Subcutaneous adipose tissue (tissue), 4 donors: ENCODE measurements around the gene CNTNAP2. TPM values are rescaled to one million over a fixed set of nuclear protein-coding genes. Genes with fewer than 3 reads are reported as not detected.

ENCODE experiments used
- CTCF ChIP-seq: fragments of 450-650 bp; IDR thresholded peaks from one replicate; pipeline ENCODE4 v1.5.1; 2016; ENCODE audit warnings: low read depth, mild to moderate bottlenecking, control low read depth, antibody characterized with exemption, moderate library complexity
- total RNA-seq, 4 donors: library from RNA; depleted of rRNA; stranded (reverse); fragments of >200 nt; gene quantifications; one replicate each; pipeline ENCODE4 v1.1.0, GENCODE V29; 2016

Gene CNTNAP2
- total RNA-seq, 4 donors from 2014 or later = not detected

- no peak for TF ChIP-seq CTCF
Observed at GRCh38 chr7:148319316-148319808, 2202.8 kb downstream of the CNTNAP2 start.

GRCh38 chr7:148325208-148325607 is 2208.6 kb downstream of the CNTNAP2 start:
- TF ChIP-seq CTCF = no peak

- TF ChIP-seq CTCF = no peak
Observed at GRCh38 chr7:148327379-148327778, 2210.8 kb downstream of the CNTNAP2 start.

GRCh38 chr7:148328906-148329305 is 2212.3 kb downstream of the CNTNAP2 start:
- no peak for TF ChIP-seq CTCF

GRCh38 chr7:148330124-148330818 is 2213.7 kb downstream of the CNTNAP2 start:
- no peak for TF ChIP-seq CTCF

- TF ChIP-seq CTCF = no peak
Observed at GRCh38 chr7:148330822-148331221, 2214.2 kb downstream of the CNTNAP2 start.

- no peak for TF ChIP-seq CTCF
Observed at GRCh38 chr7:148332191-148333186, 2215.9 kb downstream of the CNTNAP2 start.
